ENCODE measurements around the gene P2RY12. TPM values are rescaled to one million over a fixed set of nuclear protein-coding genes. Genes with fewer than 3 reads are reported as not detected.
A peak's percentile ranks its signal among the peaks of the same experiment; 100 is the strongest.

P2RY12 gene
- total and polyA plus RNA-seq, 2 of the 4 experiments (the other 2 are of a cell fraction), result not detected

- H4K20me1 ChIP-seq (ENCODE audit: insufficient read depth, low read length), result no peaks in the 10 kb centered on the region
- H3K4ac ChIP-seq (ENCODE audit: low read depth, low read length), result peak overlapping the region; percentile 41; the same call in 1 of the 2 replicates
- no peak for DNase-seq
- no peaks in the 10 kb centered on the region; the same call in 1 of the 2 replicates for H3K9me1 ChIP-seq (ENCODE audit: insufficient read depth, low read length)
- H2AK9ac ChIP-seq (replicated peaks; ENCODE audit: low read depth, low read length, poor library complexity), result peak overlapping the region; percentile 16
- in situ Hi-C loops (cut with MboI; ENCODE audit: low sequenced_read_pairs) (no loop called here), dilution Hi-C loops (cut with HindIII; ENCODE audit: low sequenced_read_pairs, unreplicated experiment) (no loop called here), intact Hi-C loops (cut with micrococcal nuclease) (loop anchor here (1.0 kb wide), 1 partner anchor 16 kb away; no protein-coding TSS in a partner anchor)
- H2BK15ac ChIP-seq (ENCODE audit: low read depth, low read length), result peak overlapping the region; percentile 72; the same call in 2 of the 3 replicates
- no peaks in the 10 kb centered on the region for H3K79me1 ChIP-seq (ENCODE audit: low read depth in 1 of 2, low read length in 2 of 2)
- 0 out of 2 replicates have a peak overlapping the region, but pooled peaks have one; percentile 25 for H3K56ac ChIP-seq (ENCODE audit: extremely low read depth, insufficient read depth, low read length)
- H3K4me3 ChIP-seq (ENCODE audit: insufficient read depth, low read depth, low read length), result no peak overlapping the region
- no peaks in the 10 kb centered on the region for H3K36me3 ChIP-seq (ENCODE audit: control insufficient read depth, insufficient read depth, low read length)
- H2AK5ac ChIP-seq (ENCODE audit: low read depth, low read length), result peak overlapping the region; percentile 47; the same call in 1 of the 2 replicates
- H3K9me3 ChIP-seq (ENCODE audit: control insufficient read depth, insufficient read depth, low read length), result no peaks in the 10 kb centered on the region
- H2BK120ac ChIP-seq (ENCODE audit: low read depth, low read length), result peak overlapping the region; percentile 70
- H3K27ac ChIP-seq (ENCODE audit: insufficient read depth, low read length), result no peak overlapping the region
- no peak overlapping the region for H2AFZ ChIP-seq (replicated peaks; ENCODE audit: low read length, poor library complexity)
- H3K9ac ChIP-seq (ENCODE audit: low read depth, low read length), result no peak overlapping the region
- ChIA-PET POLR2A (ENCODE audit: unreplicated experiment) (no interaction called here), CTCF (no interaction called here)
- TF ChIP-seq NFE2L2 (IDR thresholded peaks at IDR 0.05; ENCODE audit: low read depth, low read length) (no peak), BHLHE40 (IDR thresholded peaks at IDR 0.05; ENCODE audit: low read depth, low read length) (no peak), CEBPB (IDR thresholded peaks at IDR 0.05; ENCODE audit: low read depth, low read length) (no peak), RFX5 (IDR thresholded peaks at IDR 0.05; ENCODE audit: low read depth, low read length) (no peak), ELK1 (IDR thresholded peaks at IDR 0.05; ENCODE audit: borderline replicate concordance, low read depth, low read length) (no peak), RAD21 (IDR thresholded peaks at IDR 0.05; ENCODE audit: low read length) (no peak), MXI1 (IDR thresholded peaks at IDR 0.05; ENCODE audit: borderline replicate concordance, low read depth, low read length) (no peak), FOS (IDR thresholded peaks at IDR 0.05; ENCODE audit: low read depth, low read length) (no peak), CTCF (conservative IDR thresholded peaks at IDR 0.05; ENCODE audit: low read depth, low read length) (no peak), POLR2A (IDR thresholded peaks at IDR 0.05; ENCODE audit: low read depth, low read length) (no peak)
- H3K4me1 ChIP-seq (ENCODE audit: control insufficient read depth, insufficient read depth, low read length), result peaks cover 3% of the 10 kb centered on the region; the same call in 1 of the 2 replicates
- no peak for ATAC-seq (ENCODE audit: low read depth)
- WGBS, 2 experiments (ENCODE audit: extremely low coverage in 2 of 2, insufficient read length in 1 of 2), result no CpG with 5 or more reads among the region's 3 CpGs
- peak overlapping the region; percentile 48; the same call in 1 of the 2 replicates for H3K18ac ChIP-seq (ENCODE audit: low read depth, low read length)
- BruUV-seq (replicated peaks), result no TSS peak
- no peaks in the 10 kb centered on the region for H3K27me3 ChIP-seq (ENCODE audit: control insufficient read depth, insufficient read depth, low read length)
- peak overlapping the region; percentile 78 for H3K14ac ChIP-seq (replicated peaks; ENCODE audit: low read depth, low read length)
- H2BK20ac ChIP-seq (ENCODE audit: low read depth, low read length), result peak overlapping the region; percentile 91
- peak overlapping the region; percentile 46; the same call in 1 of the 2 replicates for H4K91ac ChIP-seq (ENCODE audit: insufficient read depth, low read depth, low read length)
- H3K4me2 ChIP-seq (ENCODE audit: low read depth, low read length), result no peak overlapping the region
- peak overlapping the region in 1 of 2 experiments; percentile 18; a peak in 1 of 4 replicates for H4K8ac ChIP-seq (ENCODE audit: low read depth in 2 of 2, low read length in 2 of 2)
- peak overlapping the region; percentile 48 for H2BK5ac ChIP-seq (ENCODE audit: low read depth, low read length, poor library complexity, severe bottlenecking)
- H4K5ac ChIP-seq (ENCODE audit: low read depth, low read length), result peak overlapping the region; percentile 8; the same call in 1 of the 2 replicates
- 0 out of 2 replicates have a peak overlapping the region, but pooled peaks have one; percentile 45 for H3K23ac ChIP-seq (ENCODE audit: low read depth, low read length)
Observed at GRCh38 chr3:151346292-151346691, 38.3 kb downstream of the P2RY12 start.
